ENCODE results near the gene SCN9A. TPM values are rescaled to one million over a fixed set of nuclear protein-coding genes. Genes with fewer than 3 reads are reported as not detected.

The SCN9A gene
- total and polyA plus RNA-seq, 12 donors, result 0.30 to 7.9 (median 1.7) TPM

- TF ChIP-seq POLR2A (IDR thresholded peaks at IDR 0.05), result no peak
- TF ChIP-seq, protein P1, sequence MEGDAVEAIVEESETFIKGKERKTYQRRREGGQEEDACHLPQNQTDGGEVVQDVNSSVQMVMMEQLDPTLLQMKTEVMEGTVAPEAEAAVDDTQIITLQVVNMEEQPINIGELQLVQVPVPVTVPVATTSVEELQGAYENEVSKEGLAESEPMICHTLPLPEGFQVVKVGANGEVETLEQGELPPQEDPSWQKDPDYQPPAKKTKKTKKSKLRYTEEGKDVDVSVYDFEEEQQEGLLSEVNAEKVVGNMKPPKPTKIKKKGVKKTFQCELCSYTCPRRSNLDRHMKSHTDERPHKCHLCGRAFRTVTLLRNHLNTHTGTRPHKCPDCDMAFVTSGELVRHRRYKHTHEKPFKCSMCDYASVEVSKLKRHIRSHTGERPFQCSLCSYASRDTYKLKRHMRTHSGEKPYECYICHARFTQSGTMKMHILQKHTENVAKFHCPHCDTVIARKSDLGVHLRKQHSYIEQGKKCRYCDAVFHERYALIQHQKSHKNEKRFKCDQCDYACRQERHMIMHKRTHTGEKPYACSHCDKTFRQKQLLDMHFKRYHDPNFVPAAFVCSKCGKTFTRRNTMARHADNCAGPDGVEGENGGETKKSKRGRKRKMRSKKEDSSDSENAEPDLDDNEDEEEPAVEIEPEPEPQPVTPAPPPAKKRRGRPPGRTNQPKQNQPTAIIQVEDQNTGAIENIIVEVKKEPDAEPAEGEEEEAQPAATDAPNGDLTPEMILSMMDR (IDR thresholded peaks at IDR 0.05), result no peak
- DNase-seq, result no peak
- no peak overlapping the region for H3K27ac ChIP-seq
- H3K27me3 ChIP-seq, result no peaks in the 10 kb centered on the region
- intact Hi-C loops (cut with DNase I), result no loop called here
- H3K9me3 ChIP-seq (replicated peaks in 1 of 3), result no peaks in the 10 kb centered on the region
- WGBS, 4 donors, result 81 to 96% (median 91%) methylated on average over 1 of the region's 1 CpG
- no peaks in the 10 kb centered on the region for H3K4me1 ChIP-seq (replicated peaks in 1 of 2)
- H3K36me3 ChIP-seq (replicated peaks in 1 of 2), result no peaks in the 10 kb centered on the region
- no peak overlapping the region for H3K4me3 ChIP-seq
These were observed 44.3 kb downstream of the SCN9A start for GRCh38 chr2:166331468-166331867.

DNA sequence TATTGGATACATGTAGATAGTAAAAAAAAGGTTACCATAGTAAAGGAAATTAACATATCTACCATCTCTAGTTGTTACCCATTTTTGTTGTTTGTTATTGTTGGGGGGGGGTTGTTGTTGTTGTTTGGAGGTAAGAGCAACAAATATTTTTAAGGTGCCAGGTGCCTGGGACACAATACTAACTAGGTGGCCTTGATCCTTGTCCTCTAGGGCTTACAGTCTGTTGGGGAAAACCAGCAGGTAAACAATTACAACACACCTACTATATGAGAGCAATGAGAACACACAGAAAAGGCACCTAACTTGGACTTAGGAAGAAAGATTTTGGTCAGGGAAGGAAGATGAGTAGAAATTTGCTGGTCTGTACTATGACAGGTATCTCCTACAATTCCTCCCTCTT, 46.3 kb downstream of the SCN9A start:
- TF ChIP-seq, protein P1 (IDR thresholded peaks at IDR 0.05), result no peak
- no peak for TF ChIP-seq POLR2A (IDR thresholded peaks at IDR 0.05)
- Histone ChIP-seq H3K4me1 (replicated peaks in 1 of 2) (no peaks in the 10 kb centered on the region), H3K27me3 (no peaks in the 10 kb centered on the region)

GRCh38 chr2:166328147-166328546, 47.6 kb downstream of the SCN9A start:
- no peaks in the 10 kb centered on the region for H3K4me1 ChIP-seq (replicated peaks in 1 of 2)
- DNase-seq, result no peak
- no peak overlapping the region for H3K4me3 ChIP-seq
- TF ChIP-seq, protein P1 (IDR thresholded peaks at IDR 0.05), result no peak
- no peak for TF ChIP-seq POLR2A (IDR thresholded peaks at IDR 0.05)
- H3K27me3 ChIP-seq, result no peaks in the 10 kb centered on the region
- H3K27ac ChIP-seq, result no peak overlapping the region
- intact Hi-C loops (cut with DNase I), result no loop called here
- WGBS, 4 donors, result 39 to 62% (median 54%) methylated on average over 3 of the region's 3 CpGs
- no peaks in the 10 kb centered on the region for H3K36me3 ChIP-seq (replicated peaks in 1 of 2)
- H3K9me3 ChIP-seq (replicated peaks in 1 of 3), result no peaks in the 10 kb centered on the region

More for the DNA sequence above, 46.3 kb downstream of the SCN9A start:
- no peaks in the 10 kb centered on the region for H3K36me3 ChIP-seq (replicated peaks in 1 of 2)
- intact Hi-C loops (cut with DNase I), result no loop called here
- no peaks in the 10 kb centered on the region for H3K9me3 ChIP-seq (replicated peaks in 1 of 3)
- no peak overlapping the region for H3K27ac ChIP-seq
- H3K4me3 ChIP-seq, result no peak overlapping the region
- no peak for DNase-seq

- H3K27ac ChIP-seq, result no peak overlapping the region
- WGBS, 4 donors, result 70 to 86% (median 85%) methylated on average over 3 of the region's 3 CpGs
- TF ChIP-seq POLR2A (IDR thresholded peaks at IDR 0.05), result no peak
- TF ChIP-seq, protein P1 (IDR thresholded peaks at IDR 0.05), result no peak
- H3K4me3 ChIP-seq, result no peak overlapping the region
- DNase-seq, result no peak
- H3K9me3 ChIP-seq (replicated peaks in 1 of 3), result no peaks in the 10 kb centered on the region
- H3K27me3 ChIP-seq, result no peaks in the 10 kb centered on the region
- H3K4me1 ChIP-seq (replicated peaks in 1 of 2), result no peaks in the 10 kb centered on the region
- intact Hi-C loops (cut with DNase I), result no loop called here
- H3K36me3 ChIP-seq (replicated peaks in 1 of 2), result no peaks in the 10 kb centered on the region
These were observed 54.7 kb downstream of the SCN9A start for GRCh38 chr2:166321076-166321475.

All from adrenal gland (tissue), 12 donors.